Skeletal muscle tissue (tissue), 4 donors: ENCODE measurements around the gene PKIG. TPM values are rescaled to one million over a fixed set of nuclear protein-coding genes. Genes with fewer than 3 reads are reported as not detected.
A peak's percentile ranks its signal among the peaks of the same experiment; 100 is the strongest.

Experiments
- H3K27ac ChIP-seq: one replicate; pipeline ENCODE4 v1.7.0; 2013; ENCODE audit warnings: mild to moderate bottlenecking, low read depth, low read length, inconsistent platforms
- H3K27me3 ChIP-seq, 3 donors: one replicate each; pipeline ENCODE4 v1.7.0; 2013; ENCODE audit warnings: low read length in 3 of 3; ENCODE audit not compliant: control insufficient read depth in 3 of 3, insufficient read depth in 3 of 3
- H3K36me3 ChIP-seq, 3 donors: one replicate each; pipeline ENCODE4 v1.7.0; 2013; ENCODE audit warnings: low read length in 3 of 3; ENCODE audit not compliant: control insufficient read depth in 3 of 3, insufficient read depth in 3 of 3
- H3K4me1 ChIP-seq, 3 donors: one replicate each; pipeline ENCODE4 v1.7.0; 2013; ENCODE audit warnings: low read length in 3 of 3, mild to moderate bottlenecking in 3 of 3; ENCODE audit not compliant: control insufficient read depth in 3 of 3, insufficient read depth in 3 of 3
- H3K4me3 ChIP-seq, 3 donors: one replicate each; pipeline ENCODE4 v1.7.0; 2013; ENCODE audit warnings: low read length in 3 of 3
- H3K9ac ChIP-seq, 3 donors: one replicate each; pipeline ENCODE4 v1.7.0; 2013; ENCODE audit warnings: low read length in 3 of 3, mild to moderate bottlenecking in 3 of 3, moderate library complexity in 2 of 3, low read depth in 1 of 3
- H3K9me3 ChIP-seq, 3 donors: one replicate each; pipeline ENCODE4 v1.7.0; 2013; ENCODE audit warnings: low read length in 3 of 3; ENCODE audit not compliant: control insufficient read depth in 3 of 3
- total RNA-seq: library from RNA; depleted of rRNA; stranded (reverse); fragments of >200 nt; gene quantifications from one replicate; pipeline ENCODE4 v1.2.3, GENCODE V29; 2014
- donor health status: Osteomylitis.

PKIG gene
- total RNA-seq, 1 donor from 2014 or later, result 37.1 TPM

DNA sequence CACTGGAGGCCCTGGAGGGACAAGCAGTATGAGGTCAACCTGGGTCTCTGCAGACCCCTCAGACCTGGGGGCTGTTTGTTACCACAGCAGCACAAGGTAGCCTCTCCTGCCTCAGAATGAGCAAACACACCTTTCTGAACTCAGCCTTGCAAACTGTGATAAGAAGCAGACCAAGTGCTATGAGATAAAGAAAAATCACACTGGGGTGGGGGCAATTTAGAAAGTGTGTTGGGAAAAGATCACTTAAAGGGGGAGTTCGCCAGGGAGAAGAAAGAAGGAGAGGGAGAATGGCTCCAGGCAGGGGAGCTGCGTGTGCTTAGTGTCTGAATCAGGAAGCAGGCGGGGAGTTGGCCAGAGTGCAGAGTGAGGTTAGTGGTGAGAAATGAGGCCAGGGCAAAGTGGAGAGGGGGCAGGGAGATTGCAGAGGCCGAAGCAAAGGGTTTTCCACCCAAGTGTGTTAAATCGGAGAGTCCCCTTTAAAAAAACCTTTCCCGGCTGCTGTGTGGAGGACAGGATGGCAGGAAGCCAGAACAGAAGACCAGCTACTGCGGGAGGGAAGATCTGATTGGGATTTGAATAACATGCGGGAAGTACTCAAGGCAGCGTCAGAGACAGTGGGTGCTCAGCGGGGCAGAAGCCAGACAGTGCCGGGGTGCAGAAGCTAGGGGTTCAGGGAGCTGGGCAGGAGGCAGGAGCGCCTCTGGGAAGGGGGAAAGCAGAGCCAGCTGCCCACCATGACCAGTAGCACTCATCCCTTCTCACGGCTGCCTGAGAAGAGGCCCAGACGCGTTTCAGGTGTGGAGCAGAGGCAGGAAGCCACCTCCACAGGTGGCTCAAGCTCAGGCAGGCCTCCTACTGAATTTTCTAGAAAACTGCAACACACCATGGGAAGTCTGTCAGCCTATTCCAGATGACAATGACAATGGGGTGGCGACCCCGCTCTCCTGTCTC, 60.1 kb downstream of the PKIG start:
- Histone ChIP-seq H3K4me1 (peaks cover 38 to 51% (median 48%) of the 10 kb centered on the region in 3 donors), H3K27ac (peak overlapping the region; percentile 79), H3K36me3 (peaks cover 0 to 2% (median 2%) of the 10 kb centered on the region in 3 donors), H3K9me3 (no peaks in the 10 kb centered on the region), H3K27me3 (no peaks in the 10 kb centered on the region), H3K9ac (peak overlapping the region; percentile 16 to 69 (median 64)), H3K4me3 (peak overlapping the region; percentile 4 to 63 (median 59))

DNA sequence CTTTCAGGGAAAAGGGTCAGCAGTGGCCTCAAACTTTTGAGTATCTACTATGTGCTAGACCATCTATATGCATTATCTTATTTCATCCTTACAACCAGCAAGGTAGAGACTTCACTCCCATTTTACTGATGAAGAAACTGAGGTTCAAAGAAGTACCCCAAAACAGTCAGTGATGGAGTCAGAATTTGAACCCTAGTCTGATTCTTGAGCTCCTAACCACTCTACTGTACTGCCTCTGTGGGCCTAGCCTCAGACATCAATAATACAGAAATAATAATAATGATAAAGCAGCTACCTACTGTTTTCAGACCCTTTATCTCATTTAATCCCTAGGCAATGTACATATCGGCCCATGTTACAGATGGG, 60.8 kb downstream of the PKIG start:
- peaks cover 39 to 48% (median 43%) of the 10 kb centered on the region in 3 donors for H3K4me1 ChIP-seq
- H3K9me3 ChIP-seq, result no peaks in the 10 kb centered on the region
- H3K36me3 ChIP-seq, result peaks cover 0 to 2% (median 2%) of the 10 kb centered on the region in 3 donors
- H3K27me3 ChIP-seq, result no peaks in the 10 kb centered on the region
- H3K27ac ChIP-seq, result peak overlapping the region; percentile 79
- H3K9ac ChIP-seq, result peak overlapping the region in 1 of 3 donors; percentile 33
- peak overlapping the region in 2 of 3 donors; percentile 3 to 59 for H3K4me3 ChIP-seq

DNA sequence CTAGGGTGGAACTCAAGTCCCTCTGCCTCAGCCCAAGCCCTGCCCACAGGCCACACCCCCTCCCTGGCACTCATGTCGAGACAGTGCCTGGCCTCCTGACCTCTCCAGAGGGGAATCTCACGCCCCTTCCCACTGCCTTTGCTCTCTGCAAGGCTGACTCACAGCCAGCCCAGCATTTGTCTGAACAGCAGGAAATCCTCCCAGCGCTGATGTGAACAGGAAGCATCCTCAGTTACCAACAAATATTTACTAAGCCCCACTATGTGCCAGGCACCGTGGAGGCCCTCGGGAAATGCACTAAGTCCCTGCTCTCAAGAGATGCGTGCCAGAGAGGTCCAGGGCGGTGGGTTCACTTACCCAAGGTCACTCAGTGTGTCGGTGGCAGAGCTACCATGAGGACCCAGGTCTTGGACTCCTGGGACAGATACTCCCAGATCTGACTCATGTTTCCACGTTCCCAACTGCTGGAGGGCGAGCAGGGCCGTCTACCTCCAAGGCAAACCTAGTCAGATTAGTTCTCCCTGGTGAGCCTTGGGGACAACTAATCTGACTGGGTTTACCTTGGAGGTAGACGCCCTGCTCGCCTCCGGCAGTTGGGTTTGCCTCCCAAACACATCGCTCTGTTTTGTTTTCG, 61.3 kb downstream of the PKIG start:
- Histone ChIP-seq H3K4me3 (peak overlapping the region in 2 of 3 donors; percentile 3 to 27), H3K36me3 (peaks cover 0 to 2% (median 2%) of the 10 kb centered on the region in 3 donors), H3K9me3 (no peaks in the 10 kb centered on the region), H3K27ac (peak overlapping the region; percentile 79), H3K27me3 (no peaks in the 10 kb centered on the region), H3K4me1 (peaks cover 43 to 47% (median 46%) of the 10 kb centered on the region in 3 donors), H3K9ac (peak overlapping the region in 1 of 3 donors; percentile 23)

DNA sequence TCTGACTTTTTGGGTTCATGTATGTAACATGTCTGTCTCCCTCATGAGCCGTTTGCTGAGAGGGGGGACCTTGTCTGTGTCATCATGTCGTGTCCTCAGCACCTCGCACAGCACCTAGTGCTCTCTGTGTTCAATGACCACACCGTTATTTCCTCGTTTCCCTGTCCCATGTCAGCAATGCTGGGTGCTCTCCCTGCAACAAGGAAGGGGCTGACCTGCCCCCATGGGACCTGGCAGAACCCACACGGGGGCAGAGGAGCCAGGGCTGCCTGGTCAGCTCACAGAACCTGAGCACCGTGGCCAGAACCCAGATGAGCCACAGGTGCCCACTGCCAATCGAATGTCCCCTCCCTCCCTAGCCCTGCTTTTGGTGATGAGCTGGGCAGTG, 61.8 kb downstream of the PKIG start:
- H3K27ac ChIP-seq, result peak overlapping the region; percentile 79
- peaks cover 0 to 2% (median 2%) of the 10 kb centered on the region in 3 donors for H3K36me3 ChIP-seq
- H3K27me3 ChIP-seq, result no peaks in the 10 kb centered on the region
- H3K4me1 ChIP-seq, result peaks cover 46 to 51% (median 50%) of the 10 kb centered on the region in 3 donors
- no peaks in the 10 kb centered on the region for H3K9me3 ChIP-seq
- H3K4me3 ChIP-seq, result no peak overlapping the region
- H3K9ac ChIP-seq, result peak overlapping the region in 1 of 3 donors; percentile 23

GRCh38 chr20:44644667-44645131, 62.3 kb downstream of the PKIG start:
- H3K4me1 ChIP-seq, result peaks cover 49 to 53% (median 52%) of the 10 kb centered on the region in 3 donors
- H3K36me3 ChIP-seq, result peaks cover 0 to 2% (median 1%) of the 10 kb centered on the region in 3 donors
- H3K27ac ChIP-seq, result peak overlapping the region; percentile 79
- H3K9me3 ChIP-seq, result no peaks in the 10 kb centered on the region
- peak overlapping the region in 1 of 3 donors; percentile 23 for H3K9ac ChIP-seq
- H3K4me3 ChIP-seq, result no peak overlapping the region
- no peaks in the 10 kb centered on the region for H3K27me3 ChIP-seq

GRCh38 chr20:44646023-44646640, 63.8 kb downstream of the PKIG start:
- Histone ChIP-seq H3K4me1 (peaks cover 55 to 61% (median 57%) of the 10 kb centered on the region in 3 donors), H3K9ac (no peak overlapping the region), H3K36me3 (no peaks in the 10 kb centered on the region), H3K27ac (peak overlapping the region; percentile 44), H3K4me3 (no peak overlapping the region), H3K9me3 (no peaks in the 10 kb centered on the region), H3K27me3 (peaks cover 0 to 7% (median 0%) of the 10 kb centered on the region in 3 donors)

DNA sequence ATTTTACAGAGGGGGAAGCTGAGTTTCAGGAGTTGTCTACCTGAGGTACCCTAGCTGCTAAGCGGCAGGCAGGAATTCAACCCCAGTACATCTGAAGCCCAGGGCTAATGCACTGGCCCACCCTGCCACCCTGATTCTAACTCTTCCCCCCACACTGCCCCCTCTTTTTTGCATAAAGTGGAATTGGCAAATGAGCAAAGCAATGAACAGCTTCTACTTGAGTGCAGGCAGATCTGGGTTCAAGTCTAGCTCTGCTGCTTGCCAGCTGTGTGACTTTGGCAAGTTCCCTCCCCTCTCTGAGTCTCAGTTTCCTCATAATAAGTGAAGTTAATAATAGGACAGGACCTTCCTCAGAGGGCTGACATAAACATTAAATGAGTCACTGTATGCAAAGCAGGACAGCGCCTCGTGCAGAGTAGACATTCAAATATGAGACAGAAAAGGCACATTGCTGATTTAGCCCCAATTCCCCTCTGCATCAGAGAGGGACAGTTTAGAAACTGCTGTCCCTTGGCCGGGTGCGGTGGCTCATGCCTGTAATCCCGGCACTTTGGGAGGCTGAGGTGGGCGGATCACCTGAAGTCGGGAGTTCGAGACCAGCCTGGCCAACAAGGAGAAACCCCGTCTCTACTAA, 64.4 kb downstream of the PKIG start:
- Histone ChIP-seq H3K4me3 (no peak overlapping the region), H3K36me3 (no peaks in the 10 kb centered on the region), H3K9ac (no peak overlapping the region), H3K27ac (peak overlapping the region; percentile 44), H3K4me1 (peaks cover 53 to 64% (median 60%) of the 10 kb centered on the region in 3 donors), H3K9me3 (no peaks in the 10 kb centered on the region), H3K27me3 (peaks cover 0 to 9% (median 0%) of the 10 kb centered on the region in 3 donors)

DNA sequence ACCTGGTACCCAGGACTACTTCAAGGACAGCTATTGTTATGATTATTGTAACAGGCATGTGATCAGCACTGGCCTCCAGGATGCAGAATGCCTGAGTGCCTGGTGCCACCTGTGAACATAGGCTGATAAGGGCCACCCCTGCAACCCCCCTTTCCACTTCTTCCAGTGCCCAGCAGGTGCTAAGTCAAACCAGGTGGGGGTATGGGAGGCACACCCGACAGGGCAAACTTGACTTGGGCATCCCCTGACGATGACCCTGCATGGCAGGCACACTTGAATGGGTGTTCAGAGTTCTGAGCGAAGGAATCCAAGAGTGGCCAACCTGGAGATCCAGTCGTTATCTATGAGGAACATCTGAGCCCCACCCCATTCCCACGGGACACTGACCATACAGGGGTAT, 65.7 kb downstream of the PKIG start:
- Histone ChIP-seq H3K27ac (no peak overlapping the region), H3K4me1 (peaks cover 44 to 54% (median 52%) of the 10 kb centered on the region in 3 donors), H3K27me3 (peaks cover 0 to 9% (median 0%) of the 10 kb centered on the region in 3 donors), H3K9ac (no peak overlapping the region), H3K4me3 (no peak overlapping the region), H3K9me3 (no peaks in the 10 kb centered on the region), H3K36me3 (no peaks in the 10 kb centered on the region)

DNA sequence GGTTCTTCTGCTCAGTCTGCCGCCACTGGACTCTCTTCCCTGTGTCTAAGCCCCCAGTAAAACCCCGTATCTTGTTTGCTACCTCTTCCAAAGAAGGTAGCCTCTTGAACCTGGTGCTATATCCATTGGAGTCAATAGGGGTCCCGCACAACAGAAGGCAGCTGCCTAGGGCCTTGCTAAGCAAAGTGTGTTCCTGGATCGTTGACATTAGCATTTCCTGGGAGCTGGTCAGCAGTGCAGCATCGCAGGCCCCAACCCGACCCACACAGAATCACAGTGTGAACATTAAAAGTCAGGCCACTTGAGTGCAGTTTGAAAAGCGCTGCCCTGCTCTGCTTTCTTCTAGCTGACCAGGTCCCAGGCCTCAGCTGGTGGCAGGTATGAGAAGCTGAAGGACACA, 66.2 kb downstream of the PKIG start:
- Histone ChIP-seq H3K4me3 (no peak overlapping the region), H3K9me3 (no peaks in the 10 kb centered on the region), H3K36me3 (no peaks in the 10 kb centered on the region), H3K9ac (peak overlapping the region in 1 of 3 donors; percentile 16), H3K4me1 (peaks cover 40 to 51% (median 47%) of the 10 kb centered on the region in 3 donors), H3K27me3 (peaks cover 0 to 9% (median 0%) of the 10 kb centered on the region in 3 donors), H3K27ac (no peak overlapping the region)
